ENCODE results near the gene LKAAEAR1. TPM values are rescaled to one million over a fixed set of nuclear protein-coding genes. Genes with fewer than 3 reads are reported as not detected.

The LKAAEAR1 gene
- total and polyA plus RNA-seq, 2 of the 4 experiments (the other 2 are of a cell fraction): 0.21 TPM; not detected in 1

DNA sequence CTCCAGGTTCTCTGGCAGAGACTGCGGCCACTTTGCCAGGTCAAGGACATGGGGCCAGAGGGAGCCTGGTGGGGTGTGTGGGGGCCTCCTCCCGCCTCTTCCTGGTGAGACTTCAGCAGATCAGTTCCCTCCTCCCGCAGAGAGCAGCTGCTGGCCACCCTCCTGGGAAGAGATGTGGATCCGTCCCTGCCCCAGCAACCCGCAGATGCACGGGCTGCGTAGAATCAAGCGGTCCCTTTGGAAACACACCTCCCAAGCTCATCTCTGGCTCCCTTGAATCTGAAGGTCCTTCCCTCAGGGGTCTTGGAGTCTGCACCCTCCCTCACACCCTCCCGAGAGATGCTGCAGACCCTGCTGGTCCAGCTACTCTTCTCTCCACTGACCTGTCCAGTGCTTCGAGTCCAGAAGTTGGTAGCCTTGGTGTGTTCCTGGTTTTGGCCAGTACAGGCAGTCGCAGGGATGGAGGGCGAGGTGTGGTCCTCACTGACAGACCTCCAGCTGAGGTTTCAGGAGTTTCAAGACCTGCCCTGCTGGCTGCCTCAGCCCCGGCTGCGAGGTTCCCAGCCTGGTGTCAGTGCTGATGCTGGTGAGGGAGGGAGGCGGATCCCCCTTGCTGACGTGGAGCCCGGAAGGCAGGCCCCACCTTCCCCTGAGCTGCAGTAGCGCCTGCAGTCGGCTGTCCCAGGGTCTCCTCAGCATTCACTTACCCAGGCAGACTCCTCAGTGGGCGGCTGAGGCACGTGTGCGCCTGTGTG is 23.0 kb upstream of the LKAAEAR1 start, which contains the start of gene NPBWR2:
NPBWR2 (minus strand) TSS at position 585 of the 755 bp plus-strand sequence. CDS start 734 bp downstream, outside the sequence.
- intact Hi-C loops (cut with micrococcal nuclease): no loop called here
- Histone ChIP-seq H3K27me3 (ENCODE audit: control insufficient read depth, insufficient read depth, low read length) (peaks cover 45% of the 10 kb centered on the region), H3K36me3 (ENCODE audit: control insufficient read depth, insufficient read depth, low read length) (no peaks in the 10 kb centered on the region), H2AK9ac (replicated peaks; ENCODE audit: low read depth, low read length, poor library complexity) (no peak within 1 kb of the TSS), H3K4me2 (ENCODE audit: low read depth, low read length) (no peak within 1 kb of the TSS), H4K8ac (ENCODE audit: low read depth in 2 of 2, low read length in 2 of 2) (no peak within 1 kb of the TSS), H3K9me1 (ENCODE audit: insufficient read depth, low read length) (no peaks in the 10 kb centered on the region), H3K14ac (replicated peaks; ENCODE audit: low read depth, low read length) (no peak within 1 kb of the TSS), H2AFZ (replicated peaks; ENCODE audit: low read length, poor library complexity) (peak within 1 kb of the TSS; percentile 58), H2BK5ac (ENCODE audit: low read depth, low read length, poor library complexity, severe bottlenecking) (no peak within 1 kb of the TSS), H3K18ac (ENCODE audit: low read depth, low read length) (no peak within 1 kb of the TSS), H3K4ac (ENCODE audit: low read depth, low read length) (no peak within 1 kb of the TSS), H3K23ac (ENCODE audit: low read depth, low read length) (no peak within 1 kb of the TSS), H3K9ac (ENCODE audit: low read depth, low read length) (no peak within 1 kb of the TSS), H4K5ac (ENCODE audit: low read depth, low read length) (no peak within 1 kb of the TSS), H3K4me1 (ENCODE audit: control insufficient read depth, insufficient read depth, low read length) (no peaks in the 10 kb centered on the region), H3K27ac (ENCODE audit: insufficient read depth, low read length) (no peak within 1 kb of the TSS), H3K56ac (ENCODE audit: extremely low read depth, insufficient read depth, low read length) (no peak within 1 kb of the TSS), H3K9me3 (ENCODE audit: control insufficient read depth, insufficient read depth, low read length) (no peaks in the 10 kb centered on the region), H3K4me3 (ENCODE audit: insufficient read depth, low read depth, low read length) (no peak within 1 kb of the TSS), H2BK15ac (ENCODE audit: low read depth, low read length) (no peak within 1 kb of the TSS), H3K79me1 (ENCODE audit: low read depth in 1 of 2, low read length in 2 of 2) (no peaks in the 10 kb centered on the region), H4K20me1 (ENCODE audit: insufficient read depth, low read length) (no peaks in the 10 kb centered on the region), H2BK120ac (ENCODE audit: low read depth, low read length) (no peak within 1 kb of the TSS), H2BK20ac (ENCODE audit: low read depth, low read length) (no peak within 1 kb of the TSS), H2AK5ac (ENCODE audit: low read depth, low read length) (no peak within 1 kb of the TSS), H4K91ac (ENCODE audit: insufficient read depth, low read depth, low read length) (no peak within 1 kb of the TSS)
- POLR2A ChIA-PET (ENCODE audit: unreplicated experiment): no interaction called here
- CTCF ChIA-PET: no interaction called here
- ATAC-seq (ENCODE audit: low read depth) (peak; percentile 59), DNase-seq (no peak)
- in situ Hi-C loops (cut with MboI; ENCODE audit: low sequenced_read_pairs): no loop called here
- 71% methylated on average over 1 of the region's 22 CpGs; no CpG with 5 or more reads in 1 of the 2 experiments for WGBS, 2 experiments (ENCODE audit: extremely low coverage in 2 of 2, insufficient read length in 1 of 2)
- TF ChIP-seq CEBPB (IDR thresholded peaks at IDR 0.05; ENCODE audit: low read depth, low read length): no peak
- no peak for TF ChIP-seq BHLHE40 (IDR thresholded peaks at IDR 0.05; ENCODE audit: low read depth, low read length)
- TF ChIP-seq, protein P1, sequence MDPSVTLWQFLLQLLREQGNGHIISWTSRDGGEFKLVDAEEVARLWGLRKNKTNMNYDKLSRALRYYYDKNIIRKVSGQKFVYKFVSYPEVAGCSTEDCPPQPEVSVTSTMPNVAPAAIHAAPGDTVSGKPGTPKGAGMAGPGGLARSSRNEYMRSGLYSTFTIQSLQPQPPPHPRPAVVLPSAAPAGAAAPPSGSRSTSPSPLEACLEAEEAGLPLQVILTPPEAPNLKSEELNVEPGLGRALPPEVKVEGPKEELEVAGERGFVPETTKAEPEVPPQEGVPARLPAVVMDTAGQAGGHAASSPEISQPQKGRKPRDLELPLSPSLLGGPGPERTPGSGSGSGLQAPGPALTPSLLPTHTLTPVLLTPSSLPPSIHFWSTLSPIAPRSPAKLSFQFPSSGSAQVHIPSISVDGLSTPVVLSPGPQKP (IDR thresholded peaks at IDR 0.05; ENCODE audit: borderline replicate concordance, low read depth, low read length): no peak
- TF ChIP-seq CHD1 (IDR thresholded peaks at IDR 0.05; ENCODE audit: low read depth, low read length): no peak
- TF ChIP-seq RAD21 (IDR thresholded peaks at IDR 0.05; ENCODE audit: low read length): no peak
- TF ChIP-seq, protein P2, sequence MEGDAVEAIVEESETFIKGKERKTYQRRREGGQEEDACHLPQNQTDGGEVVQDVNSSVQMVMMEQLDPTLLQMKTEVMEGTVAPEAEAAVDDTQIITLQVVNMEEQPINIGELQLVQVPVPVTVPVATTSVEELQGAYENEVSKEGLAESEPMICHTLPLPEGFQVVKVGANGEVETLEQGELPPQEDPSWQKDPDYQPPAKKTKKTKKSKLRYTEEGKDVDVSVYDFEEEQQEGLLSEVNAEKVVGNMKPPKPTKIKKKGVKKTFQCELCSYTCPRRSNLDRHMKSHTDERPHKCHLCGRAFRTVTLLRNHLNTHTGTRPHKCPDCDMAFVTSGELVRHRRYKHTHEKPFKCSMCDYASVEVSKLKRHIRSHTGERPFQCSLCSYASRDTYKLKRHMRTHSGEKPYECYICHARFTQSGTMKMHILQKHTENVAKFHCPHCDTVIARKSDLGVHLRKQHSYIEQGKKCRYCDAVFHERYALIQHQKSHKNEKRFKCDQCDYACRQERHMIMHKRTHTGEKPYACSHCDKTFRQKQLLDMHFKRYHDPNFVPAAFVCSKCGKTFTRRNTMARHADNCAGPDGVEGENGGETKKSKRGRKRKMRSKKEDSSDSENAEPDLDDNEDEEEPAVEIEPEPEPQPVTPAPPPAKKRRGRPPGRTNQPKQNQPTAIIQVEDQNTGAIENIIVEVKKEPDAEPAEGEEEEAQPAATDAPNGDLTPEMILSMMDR (conservative IDR thresholded peaks at IDR 0.05; ENCODE audit: low read depth, low read length): no peak
- dilution Hi-C loops (cut with HindIII; ENCODE audit: low sequenced_read_pairs, unreplicated experiment): no loop called here
- no TSS peak for BruUV-seq (replicated peaks)
